ENCODE measurements around the gene DAB1. TPM values are rescaled to one million over a fixed set of nuclear protein-coding genes. Genes with fewer than 3 reads are reported as not detected.

Gene DAB1
- polyA plus RNA-seq (ENCODE audit: insufficient read length in 3 of 3): 1 to 10 TPM; 6.5 to 7.3 (median 7.2) TPM
- long read RNA-seq, donor 1: 0 reads
- long read RNA-seq, donor 2: 0 reads
- long read RNA-seq, donor 3: 0 reads
- long read RNA-seq, donor 4: 0 reads
- long read RNA-seq, donor 5: 0 reads
- long read RNA-seq, donor 6: 0 reads
- long read RNA-seq, donor 7: 0 reads
- long read RNA-seq, donor 8: 0 reads
- long read RNA-seq, donor 9: 0 reads
- long read RNA-seq, donor 10: 0 reads
- long read RNA-seq, donor 11: 0 reads
- long read RNA-seq, donor 12: 0 reads
- long read RNA-seq, donor 13: 0 reads
- long read RNA-seq, donor 14: 0 reads
- long read RNA-seq, donor 15: 0 reads
- long read RNA-seq, donor 16: 0 reads

- peak; percentile 22 for DNase-seq
These were observed at the start of gene DAB1 for GRCh38 chr1:57423656-57424211. Gene DAB1, minus strand, starts transcription at chr1:57424060. Its CDS starts 133,030 bp downstream, at chr1:57291030.

GRCh38 chr1:57473448-57473847 lies 49.6 kb upstream of the DAB1 start:
- no peak for DNase-seq

- DNase-seq: no peak
These were observed 48.1 kb upstream of the DAB1 start for GRCh38 chr1:57471995-57472394.

GRCh38 chr1:57470036-57470435 lies 46.2 kb upstream of the DAB1 start:
- DNase-seq: peak; percentile 9

- no peak for DNase-seq
These were observed 45.0 kb upstream of the DAB1 start for GRCh38 chr1:57468641-57469523.

- no peak for DNase-seq
These were observed 44.0 kb upstream of the DAB1 start for GRCh38 chr1:57467830-57468229.

- no peak for DNase-seq
These were observed 40.9 kb upstream of the DAB1 start for GRCh38 chr1:57464756-57465155.

- no peak for DNase-seq
These were observed 39.5 kb upstream of the DAB1 start for GRCh38 chr1:57463343-57463742.

GRCh38 chr1:57461405-57461804 lies 37.5 kb upstream of the DAB1 start:
- no peak for DNase-seq

- DNase-seq: no peak
These were observed 27.7 kb upstream of the DAB1 start for GRCh38 chr1:57451516-57451915.

GRCh38 chr1:57450981-57451380 lies 27.1 kb upstream of the DAB1 start:
- no peak for DNase-seq

- DNase-seq: no peak
These were observed 23.7 kb upstream of the DAB1 start for GRCh38 chr1:57447551-57447950.

GRCh38 chr1:57443004-57443403 lies 19.1 kb upstream of the DAB1 start:
- no peak for DNase-seq

GRCh38 chr1:57440096-57440495 lies 16.2 kb upstream of the DAB1 start:
- no peak for DNase-seq

GRCh38 chr1:57431400-57431799 lies 7.5 kb upstream of the DAB1 start:
- DNase-seq: no peak

- DNase-seq: peak; percentile 53
These were observed 569 bp upstream of the DAB1 start for GRCh38 chr1:57424231-57425027.

GRCh38 chr1:57423135-57423655 lies 665 bp downstream of the DAB1 start:
- DNase-seq: peak; percentile 22

GRCh38 chr1:57422271-57423134 lies 1.4 kb downstream of the DAB1 start:
- peak; percentile 31 for DNase-seq

GRCh38 chr1:57421806-57422205 lies 2.1 kb downstream of the DAB1 start:
- DNase-seq: no peak

GRCh38 chr1:57420981-57421785 lies 2.7 kb downstream of the DAB1 start:
- DNase-seq: no peak
